HEK293T (cell line): Measurements from ENCODE around the gene RHBDL1.

Experiments used
- CTCF ChIA-PET: fragments of 350-600 bp; formaldehyde crosslinking; extraction: SDS; loops from one replicate; lab custom pipeline; 2021; ENCODE audit warnings: antibody characterized with exemption, inconsistent platforms; lab: Yijun Ruan, JAX
- POLR2A ChIA-PET: fragments of 350-600 bp; formaldehyde crosslinking; extraction: SDS; loops from one replicate; lab custom pipeline; 2020; ENCODE audit warnings: antibody characterized with exemption, inconsistent platforms; lab: Yijun Ruan, JAX
- DNase-seq: peaks from one replicate; pipeline ENCODE4 v3.0.0; 2012; ENCODE audit warnings: mixed read lengths; ENCODE audit errors: extremely low spot score
- ARNT ChIP-seq: fragments of 450-650 bp; IDR thresholded peaks from 2 replicates; pipeline ENCODE4 v1.6.1; 2017; ENCODE audit warnings: mild to moderate bottlenecking
- BHLHE40 ChIP-seq: fragments of 450-650 bp; IDR thresholded peaks from 2 replicates; pipeline ENCODE4 v1.6.1; 2016; ENCODE audit warnings: mild to moderate bottlenecking, moderate library complexity, borderline replicate concordance
- CTBP1 ChIP-seq: fragments of 450-650 bp; IDR thresholded peaks from 2 replicates; pipeline ENCODE4 v1.6.1; 2016; ENCODE audit warnings: borderline replicate concordance
- ELF4 ChIP-seq: fragments of 450-650 bp; IDR thresholded peaks from 2 replicates; pipeline ENCODE4 v1.6.1; 2017; ENCODE audit warnings: antibody characterized with exemption
- FOXA1 ChIP-seq: fragments of 450-650 bp; IDR thresholded peaks from 2 replicates; pipeline ENCODE4 v1.6.1; 2016; ENCODE audit warnings: mild to moderate bottlenecking
- FOXK2 ChIP-seq: fragments of 450-650 bp; IDR thresholded peaks from 2 replicates; pipeline ENCODE4 v1.6.1; 2016; ENCODE audit warnings: mild to moderate bottlenecking
- FOXM1 ChIP-seq: fragments of 450-650 bp; IDR thresholded peaks from 2 replicates; pipeline ENCODE4 v1.6.1; 2017; ENCODE audit warnings: mild to moderate bottlenecking, borderline replicate concordance
- HDGF ChIP-seq: fragments of 450-650 bp; IDR thresholded peaks from 2 replicates; pipeline ENCODE4 v1.6.1; 2017; ENCODE audit warnings: antibody characterized with exemption, borderline replicate concordance
- L3MBTL2 ChIP-seq: fragments of 450-650 bp; conservative IDR thresholded peaks from 2 replicates; pipeline ENCODE4 v1.6.1; 2016; ENCODE audit warnings: mild to moderate bottlenecking
- LEF1 ChIP-seq: fragments of 450-650 bp; IDR thresholded peaks from 2 replicates; pipeline ENCODE4 v1.6.1; 2017; ENCODE audit warnings: mild to moderate bottlenecking, borderline replicate concordance
- NFRKB ChIP-seq: fragments of 450-650 bp; IDR thresholded peaks from 2 replicates; pipeline ENCODE4 v1.6.1; 2016; ENCODE audit warnings: mild to moderate bottlenecking, moderate library complexity
- PKNOX1 ChIP-seq: fragments of 450-650 bp; IDR thresholded peaks from 2 replicates; pipeline ENCODE4 v1.6.1; 2016
- SP1 ChIP-seq: fragments of 450-650 bp; IDR thresholded peaks from 2 replicates; pipeline ENCODE4 v1.6.1; 2017
- SUZ12 ChIP-seq: fragments of 450-650 bp; IDR thresholded peaks from 2 replicates; pipeline ENCODE4 v1.6.1; 2016; ENCODE audit warnings: mild to moderate bottlenecking
- TARDBP ChIP-seq: fragments of 450-650 bp; IDR thresholded peaks from 2 replicates; pipeline ENCODE4 v1.6.1; 2016
- ZNF384 ChIP-seq: fragments of 450-650 bp; IDR thresholded peaks from 2 replicates; pipeline ENCODE4 v1.6.1; 2016

RHBDL1 gene

GRCh38 chr16:704047-704446, 28.6 kb downstream of the RHBDL1 start:
- DNase-seq: no peak
- CTCF ChIA-PET: no interaction called here
- TF ChIP-seq FOXM1 (no peak), FOXA1 (no peak), LEF1 (no peak), ZNF384 (no peak), ARNT (no peak), CTBP1 (no peak)
- POLR2A ChIA-PET: interaction anchor here (2.2 to 3.8 kb wide), 2 partner anchors 14 to 17 kb away, joined by 7 to 16 read pairs; partner anchors contain the start of genes ANTKMT and WDR24

DNA sequence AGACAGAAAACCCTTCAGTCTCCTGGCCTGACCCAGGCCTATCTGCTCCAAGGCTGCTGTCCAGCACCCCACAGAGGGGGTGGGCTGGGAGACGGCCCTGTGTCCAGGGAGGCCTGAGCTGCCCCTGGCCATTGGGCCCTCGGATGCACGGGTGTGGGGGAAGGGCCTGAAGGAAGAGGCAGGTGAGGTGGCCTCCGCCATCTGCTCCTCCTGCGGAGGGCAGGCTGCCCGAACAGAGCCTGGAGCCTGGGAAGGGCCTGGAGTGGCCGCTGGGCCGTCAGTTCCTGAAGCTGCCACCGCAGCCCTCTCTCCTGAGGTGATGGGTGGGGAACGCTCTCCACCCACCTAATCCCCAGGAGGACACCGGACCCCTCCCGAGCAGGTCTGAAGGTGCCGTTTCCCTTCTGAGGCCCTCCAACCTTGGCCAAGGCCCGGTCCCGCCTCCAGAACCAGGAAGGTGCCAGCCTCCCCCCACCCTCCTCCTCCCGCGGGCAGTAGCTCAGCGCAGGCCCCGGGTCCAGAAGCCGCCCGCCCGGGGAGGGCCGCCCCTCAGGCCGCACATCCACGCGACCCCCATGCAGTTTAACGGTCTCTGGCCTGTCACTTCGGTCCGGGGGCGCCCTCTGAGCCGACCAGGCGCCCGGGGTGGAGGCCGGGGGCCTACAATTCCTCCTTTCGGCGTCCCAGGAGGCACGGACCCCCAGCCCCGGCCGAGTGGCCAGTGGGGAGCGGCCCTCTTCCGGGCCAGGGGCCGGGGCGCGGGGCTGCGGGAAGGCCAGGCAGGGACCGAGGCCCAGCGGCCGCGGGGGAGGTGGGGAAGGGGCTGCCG, 29.3 kb downstream of the RHBDL1 start:
- TF ChIP-seq ZNF384 (no peak), HDGF (no peak), SP1 (no peak), CTBP1 (no peak), NFRKB (no peak), FOXM1 (no peak), L3MBTL2 (no peak), TARDBP (no peak), BHLHE40 (no peak), LEF1 (no peak), ELF4 (no peak), FOXA1 (no peak), FOXK2 (no peak), ARNT (no peak), PKNOX1 (no peak), SUZ12 (no peak)
- CTCF ChIA-PET: interaction anchor here (1.0 kb wide), 1 partner anchor 9 kb away, joined by 3 read pairs; no protein-coding TSS in a partner anchor
- DNase-seq: no peak
- POLR2A ChIA-PET: interaction anchor here (3.8 kb wide), 1 partner anchor 15 kb away, joined by 16 read pairs; the partner anchor contains the start of gene WDR24

DNA sequence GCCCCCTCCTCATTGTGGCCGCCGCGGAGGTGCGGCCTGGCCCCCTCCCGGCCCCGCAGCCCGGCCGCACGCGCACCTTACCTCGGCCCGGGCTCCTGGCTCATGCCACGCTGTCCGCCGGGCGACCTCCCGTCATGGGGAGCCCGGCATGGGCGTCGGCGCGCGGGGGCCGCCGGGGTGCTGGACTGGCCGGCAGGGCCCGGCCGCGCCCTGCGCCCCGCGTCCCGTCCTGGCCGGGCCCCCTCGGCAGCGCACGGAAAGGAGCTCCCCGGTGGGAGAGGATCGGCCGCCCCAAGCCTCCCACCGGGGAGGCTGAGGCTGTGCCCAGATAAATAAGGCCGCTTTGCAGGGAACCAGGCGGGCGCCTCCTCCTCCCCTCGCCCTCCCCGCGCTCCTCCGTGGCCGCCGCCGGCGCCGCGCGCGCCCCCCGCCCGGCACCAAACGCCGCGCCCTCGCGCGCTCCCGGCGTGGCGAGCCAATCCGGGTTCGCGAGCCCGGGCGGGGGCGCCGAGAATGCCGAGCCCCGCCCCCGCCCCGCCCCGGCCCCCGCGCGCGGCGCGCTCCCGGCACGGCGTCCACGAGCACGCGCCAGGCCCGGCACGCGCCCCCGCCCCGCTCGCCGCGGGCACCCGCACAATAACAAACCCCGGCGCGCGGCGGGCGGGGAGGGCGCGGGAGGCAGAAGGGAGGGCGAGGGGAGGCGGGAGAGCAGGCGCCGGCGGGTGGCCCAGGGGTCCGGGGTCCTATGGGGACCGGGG, 30.1 kb downstream of the RHBDL1 start, which contains the start of gene FBXL16:
Gene FBXL16, minus strand, starts transcription at position 371 of the 758 bp plus-strand sequence. CDS start 8,396 bp downstream, outside the sequence.
- TF ChIP-seq ARNT (no peak), CTBP1 (no peak), BHLHE40 (no peak), ZNF384 (no peak), PKNOX1 (no peak), HDGF (no peak), ELF4 (no peak), NFRKB (no peak), LEF1 (no peak), FOXA1 (no peak)
- POLR2A ChIA-PET: interaction anchor here (1.3 kb wide), 1 partner anchor 16 kb away, joined by 5 read pairs; the partner anchor contains the start of gene ANTKMT
- CTCF ChIA-PET: interaction anchor here (1.0 kb wide), 1 partner anchor 10 kb away, joined by 3 read pairs; no protein-coding TSS in a partner anchor
- peak; percentile 76 for DNase-seq

DNA sequence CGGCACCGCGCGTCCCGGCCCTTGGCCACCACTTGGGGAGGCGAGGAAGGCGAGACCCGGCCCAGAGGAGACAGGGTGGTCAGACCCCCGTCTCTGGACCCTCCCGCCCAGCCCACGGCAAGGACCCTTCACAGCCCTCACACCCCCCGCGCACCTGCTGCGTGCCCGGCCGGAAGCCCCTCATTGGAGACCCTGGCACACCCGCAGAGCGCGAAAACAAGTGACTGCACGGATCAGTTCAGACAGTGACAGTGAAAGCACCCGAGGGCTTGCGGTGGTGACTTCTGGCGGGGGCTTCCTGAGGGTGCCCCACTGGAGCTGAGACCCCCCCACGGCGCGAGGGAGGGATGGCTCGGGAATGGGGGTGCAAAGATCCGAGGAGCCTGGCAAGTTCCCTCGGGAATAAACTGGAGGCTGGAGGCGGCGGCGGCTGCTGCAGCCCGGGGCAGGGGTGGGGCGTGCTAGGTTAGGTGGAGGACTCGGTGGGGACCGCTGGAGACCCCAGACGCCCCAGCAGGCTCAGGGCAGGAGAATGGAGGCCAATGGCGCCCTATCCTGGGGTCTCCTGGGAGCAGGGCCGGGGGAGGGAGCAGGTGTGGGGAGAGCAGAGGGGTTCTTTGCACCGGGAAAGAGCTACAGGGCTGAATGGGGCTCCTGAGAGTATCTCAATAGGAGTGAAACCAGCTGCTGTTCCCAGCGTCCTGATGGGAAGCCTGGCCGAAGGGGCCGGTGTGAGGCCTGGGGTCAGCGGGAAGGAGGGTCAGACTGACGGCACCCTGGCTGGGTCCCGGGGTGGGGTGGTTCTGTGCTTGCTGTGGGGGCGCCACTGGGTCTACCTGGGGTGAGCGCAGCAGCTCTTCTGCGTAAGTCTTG, 31.0 kb downstream of the RHBDL1 start:
- TF ChIP-seq SUZ12 (no peak), ARNT (no peak), HDGF (no peak), LEF1 (no peak), ZNF384 (no peak), NFRKB (no peak), FOXM1 (no peak), L3MBTL2 (no peak), PKNOX1 (no peak), CTBP1 (no peak)
- no peak for DNase-seq
- POLR2A ChIA-PET: interaction anchor here (0.9 to 2.0 kb wide), 4 partner anchors 15 to 25 kb away, joined by 4 to 8 read pairs (median 5); partner anchors contain the start of genes ANTKMT and WDR24
- CTCF ChIA-PET: interaction anchor here (1.0 kb wide), 1 partner anchor 11 kb away, joined by 3 read pairs; no protein-coding TSS in a partner anchor

DNA sequence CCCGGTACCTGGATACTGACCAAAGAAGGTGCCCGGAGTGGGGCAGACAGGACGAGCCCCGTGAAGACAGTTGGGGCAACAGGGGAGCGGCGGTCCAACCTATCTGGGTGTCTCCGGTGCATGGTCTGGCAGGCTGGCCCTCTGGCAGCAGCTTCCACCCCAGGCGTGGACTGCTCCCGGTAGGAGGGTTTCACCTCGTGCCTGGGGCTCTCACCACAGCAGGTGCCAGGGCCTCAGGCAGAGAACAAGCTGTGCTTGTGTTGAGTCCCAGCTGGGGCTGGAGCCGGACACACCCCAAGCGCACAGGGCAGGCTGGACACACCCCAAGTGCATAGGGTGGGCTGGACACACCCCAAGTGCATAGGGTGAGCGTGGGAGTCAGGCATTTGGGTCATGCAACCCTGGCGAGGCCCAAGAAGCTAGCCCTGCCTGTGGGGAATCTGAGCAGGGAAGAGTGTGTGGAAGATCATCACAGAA, 31.6 kb downstream of the RHBDL1 start:
- no peak for DNase-seq
- CTCF ChIA-PET: interaction anchor here (0.6 kb wide), 1 partner anchor 350 kb away, joined by 4 read pairs; no protein-coding TSS in a partner anchor
- TF ChIP-seq SP1 (no peak), TARDBP (no peak), ZNF384 (no peak), SUZ12 (no peak), PKNOX1 (no peak), L3MBTL2 (no peak), HDGF (no peak), BHLHE40 (no peak), FOXM1 (no peak), ARNT (no peak)
- POLR2A ChIA-PET: interaction anchor here (0.9 to 2.0 kb wide), 6 partner anchors 12 to 25 kb away, joined by 4 to 8 read pairs (median 5); partner anchors contain the start of genes ANTKMT and WDR24
